CMK (cell line): ENCODE data around the gene TMEM201.
"Not testable (repeated sequence)": the region's sequence is repeated elsewhere in the genome, so short reads cannot be mapped to it uniquely, and the experiment has no call there.

ENCODE experiments used
- DNase-seq: peaks from one replicate; pipeline ENCODE4 v3.0.0-alpha.2; 2010; ENCODE audit warnings: low read depth

The TMEM201 gene, protein sequence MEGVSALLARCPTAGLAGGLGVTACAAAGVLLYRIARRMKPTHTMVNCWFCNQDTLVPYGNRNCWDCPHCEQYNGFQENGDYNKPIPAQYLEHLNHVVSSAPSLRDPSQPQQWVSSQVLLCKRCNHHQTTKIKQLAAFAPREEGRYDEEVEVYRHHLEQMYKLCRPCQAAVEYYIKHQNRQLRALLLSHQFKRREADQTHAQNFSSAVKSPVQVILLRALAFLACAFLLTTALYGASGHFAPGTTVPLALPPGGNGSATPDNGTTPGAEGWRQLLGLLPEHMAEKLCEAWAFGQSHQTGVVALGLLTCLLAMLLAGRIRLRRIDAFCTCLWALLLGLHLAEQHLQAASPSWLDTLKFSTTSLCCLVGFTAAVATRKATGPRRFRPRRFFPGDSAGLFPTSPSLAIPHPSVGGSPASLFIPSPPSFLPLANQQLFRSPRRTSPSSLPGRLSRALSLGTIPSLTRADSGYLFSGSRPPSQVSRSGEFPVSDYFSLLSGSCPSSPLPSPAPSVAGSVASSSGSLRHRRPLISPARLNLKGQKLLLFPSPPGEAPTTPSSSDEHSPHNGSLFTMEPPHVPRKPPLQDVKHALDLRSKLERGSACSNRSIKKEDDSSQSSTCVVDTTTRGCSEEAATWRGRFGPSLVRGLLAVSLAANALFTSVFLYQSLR

DNA sequence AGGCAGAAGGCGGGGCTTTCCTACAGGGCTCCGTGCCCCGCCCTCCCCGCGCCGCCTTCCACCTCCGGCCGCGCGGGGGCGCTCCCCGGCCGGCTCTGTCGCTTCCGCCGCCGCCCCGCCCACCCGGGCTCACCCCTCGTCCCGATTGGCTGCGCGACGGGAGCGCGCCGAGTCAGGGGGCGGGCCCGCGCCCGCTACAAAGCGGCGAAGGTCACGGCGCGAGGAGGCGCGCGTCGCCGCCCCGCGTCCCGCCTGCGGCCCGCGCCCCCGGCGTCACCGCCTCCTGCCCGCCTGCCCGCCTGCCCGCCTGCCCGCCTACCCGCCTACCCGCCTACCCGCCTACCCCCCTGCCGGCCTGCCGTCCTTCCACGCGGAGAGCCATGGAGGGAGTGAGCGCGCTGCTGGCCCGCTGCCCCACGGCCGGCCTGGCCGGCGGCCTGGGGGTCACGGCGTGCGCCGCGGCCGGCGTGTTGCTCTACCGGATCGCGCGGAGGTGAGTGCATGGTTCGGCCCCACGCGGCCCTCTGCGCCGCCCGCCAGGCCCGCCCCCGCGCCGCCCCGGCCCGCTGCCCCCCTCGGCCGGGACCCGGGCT is at the start of gene TMEM201:
TSS of gene TMEM201 (plus strand) at position 361 of the 593 bp plus-strand sequence. CDS start at position 381, 20 bp downstream.
- peak; percentile 87 for DNase-seq

DNA sequence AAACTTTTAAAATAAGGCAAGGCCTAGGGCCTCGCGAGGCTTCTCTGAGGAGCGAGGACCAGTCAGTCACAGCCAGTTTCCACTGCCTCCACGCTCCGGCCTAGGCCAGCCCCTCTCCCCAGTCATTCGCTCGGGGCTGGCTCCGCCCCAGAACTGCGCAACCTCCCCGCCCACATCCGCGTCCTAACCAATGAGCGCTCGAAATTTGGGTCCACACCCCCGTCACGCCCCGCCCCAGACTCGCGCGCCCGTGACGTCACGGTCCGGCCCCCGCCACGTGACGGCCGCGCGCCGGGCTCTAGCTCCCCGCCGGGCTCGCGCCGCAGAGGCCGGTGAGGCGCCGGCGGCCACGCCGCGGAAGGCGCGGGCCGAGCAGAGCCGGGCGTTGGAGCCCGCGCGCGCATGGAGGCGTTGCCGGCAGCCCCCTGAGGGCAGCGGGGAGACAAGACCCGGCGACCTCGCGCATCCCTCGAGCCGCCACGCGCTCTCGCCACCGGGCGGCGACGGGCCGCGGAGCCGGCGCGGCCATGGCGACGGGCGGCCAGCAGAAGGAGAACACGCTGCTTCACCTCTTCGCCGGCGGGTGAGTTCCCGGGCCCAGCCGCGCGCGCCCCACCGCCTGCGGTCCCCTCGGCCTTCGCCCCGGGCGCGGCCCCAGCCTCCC is 49.4 kb upstream of the TMEM201 start, which contains the start of gene SLC25A33:
TSS of gene SLC25A33 (plus strand) at position 301 of the 664 bp plus-strand sequence. CDS start at position 528, 227 bp downstream.
- peak; percentile 96 for DNase-seq

DNA sequence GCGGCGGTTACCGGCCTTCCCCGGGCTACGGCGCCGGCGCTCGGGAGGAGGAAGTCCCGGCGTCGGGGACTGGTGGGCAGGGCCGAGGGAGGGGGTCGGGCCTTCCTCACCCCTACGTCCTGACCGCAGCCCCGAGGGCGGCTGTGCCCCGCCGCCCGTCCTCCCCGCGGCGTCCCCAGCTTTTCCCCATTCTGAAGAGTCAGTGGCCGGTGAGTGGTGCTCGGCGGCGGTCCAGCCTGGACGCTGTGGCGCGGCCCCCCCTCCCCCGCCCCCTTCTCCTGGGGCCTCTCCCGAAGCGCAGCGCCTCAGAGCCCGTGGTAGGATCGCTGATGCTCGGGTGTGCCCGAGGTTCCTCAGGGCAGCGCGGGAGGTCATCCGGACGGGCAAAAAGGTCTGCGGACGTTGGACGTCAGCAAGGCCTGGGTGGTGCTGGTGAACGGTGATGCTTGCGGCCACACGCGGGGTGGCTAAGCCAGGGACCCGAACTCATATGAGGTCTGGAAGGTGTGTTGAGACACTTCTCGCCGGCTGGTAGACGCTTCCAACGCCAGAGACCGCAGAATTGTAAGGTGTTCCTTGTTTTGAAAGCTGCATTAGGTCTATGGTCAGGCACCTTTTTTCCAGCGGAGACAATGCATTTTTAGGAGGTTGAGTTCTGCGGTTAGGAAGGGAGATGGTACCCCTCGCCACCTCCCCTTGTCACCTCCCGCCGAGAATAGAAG is 48.7 kb upstream of the TMEM201 start:
- peak; percentile 70 for DNase-seq

DNA sequence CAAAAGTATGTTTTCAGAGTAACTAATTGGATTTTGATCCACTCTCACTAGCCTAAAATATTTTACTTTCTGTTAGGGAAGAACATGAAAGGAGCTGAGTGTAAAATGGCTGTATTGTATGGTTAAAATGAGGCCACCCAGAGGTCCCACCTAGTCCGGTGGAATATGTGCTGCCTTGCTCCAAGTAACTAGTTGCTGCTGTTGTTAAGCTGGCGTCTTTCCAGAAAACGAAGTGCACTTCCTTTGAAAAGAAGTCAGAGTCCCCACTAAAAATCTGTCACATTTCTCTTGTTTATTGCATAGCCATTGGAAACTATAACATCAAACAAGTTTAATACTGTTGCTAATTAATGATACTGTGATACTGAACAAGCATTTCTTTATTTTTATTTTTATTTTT is 46.3 kb upstream of the TMEM201 start:
- no peak for DNase-seq

DNA sequence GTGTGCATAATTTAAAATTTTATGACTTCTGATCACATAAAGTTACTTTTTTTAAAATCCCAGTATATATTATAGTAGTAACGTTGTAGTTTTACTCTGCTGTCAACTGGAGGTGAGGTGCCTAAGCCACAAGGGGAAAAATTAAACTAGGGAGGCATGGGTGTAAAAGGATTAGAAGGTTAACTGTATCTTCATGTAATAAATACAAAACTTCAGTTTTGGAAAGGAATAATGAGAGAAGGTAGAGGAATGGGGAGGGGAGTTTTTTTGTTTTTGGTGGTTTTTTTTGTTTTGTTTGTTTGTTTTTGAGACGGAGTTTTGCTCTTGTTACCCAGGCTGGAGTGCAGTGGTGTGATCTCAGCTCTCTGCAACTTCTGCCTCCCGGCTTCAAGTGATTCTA is 43.8 kb upstream of the TMEM201 start:
- no peak for DNase-seq

DNA sequence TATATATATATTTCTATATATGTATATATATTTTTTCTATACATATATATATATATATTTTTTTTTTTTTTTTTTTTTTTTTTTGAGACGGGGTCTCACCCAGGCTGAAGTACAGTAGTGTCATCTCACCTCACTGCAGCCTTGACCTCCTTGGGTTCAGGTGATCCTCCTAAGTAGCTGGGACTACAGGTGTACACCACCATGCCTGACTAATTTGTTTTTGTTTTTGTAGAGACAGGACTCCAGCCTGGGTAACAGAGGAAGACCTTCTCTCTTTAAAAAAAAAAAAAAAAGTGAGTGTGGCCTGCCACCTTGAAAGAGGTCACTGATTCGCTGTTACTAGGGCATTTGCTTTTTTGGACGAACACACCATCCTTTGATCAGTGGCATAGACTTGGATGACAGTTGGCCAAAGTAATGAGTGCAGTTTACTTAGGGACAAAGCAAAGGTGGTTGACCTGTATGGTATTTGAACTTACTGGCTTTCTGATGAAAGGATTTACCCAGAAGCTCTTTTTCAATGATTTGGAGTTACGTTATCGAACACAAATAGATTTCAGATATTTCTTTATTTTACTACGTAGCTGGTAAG is 38.7 kb upstream of the TMEM201 start:
- no peak for DNase-seq

DNA sequence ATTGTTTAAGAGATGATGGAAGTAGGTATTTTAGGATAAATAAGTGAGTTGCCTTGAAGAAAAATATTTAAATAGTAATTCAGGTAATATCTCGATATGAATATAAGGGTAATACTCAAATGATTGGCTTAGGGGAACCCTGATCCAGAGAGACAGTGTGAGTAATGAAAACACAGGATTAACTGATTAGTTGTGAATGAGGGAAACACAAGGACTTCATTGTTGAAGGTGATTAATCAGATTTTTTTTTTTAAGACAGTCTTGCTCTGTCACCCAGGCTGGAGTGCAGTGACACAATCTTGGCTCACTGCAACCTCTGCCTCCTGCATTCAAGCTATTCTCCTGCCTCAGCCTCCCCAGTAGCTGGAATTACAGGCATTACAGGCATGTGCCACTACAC is 36.7 kb upstream of the TMEM201 start:
- no peak for DNase-seq

DNA sequence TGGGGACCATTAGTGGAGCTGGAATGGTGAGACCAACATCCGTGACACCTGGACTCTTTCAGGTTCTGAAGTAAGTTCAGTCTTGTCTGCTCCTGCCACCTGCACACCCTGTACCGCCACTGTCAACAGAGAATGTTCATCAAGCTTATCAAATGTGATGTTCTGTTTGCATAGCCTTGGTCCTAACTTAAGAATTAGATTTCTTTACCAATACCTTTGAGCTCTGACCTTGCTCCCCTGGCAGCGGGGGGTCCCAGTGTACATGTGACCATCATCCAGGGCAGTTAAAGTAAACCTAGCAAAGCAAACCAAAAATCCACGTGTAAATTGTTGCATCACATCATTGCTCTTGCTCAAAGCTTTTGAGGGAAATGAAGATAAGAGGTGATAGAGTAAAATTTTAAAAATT is 35.0 kb upstream of the TMEM201 start:
- no peak for DNase-seq

DNA sequence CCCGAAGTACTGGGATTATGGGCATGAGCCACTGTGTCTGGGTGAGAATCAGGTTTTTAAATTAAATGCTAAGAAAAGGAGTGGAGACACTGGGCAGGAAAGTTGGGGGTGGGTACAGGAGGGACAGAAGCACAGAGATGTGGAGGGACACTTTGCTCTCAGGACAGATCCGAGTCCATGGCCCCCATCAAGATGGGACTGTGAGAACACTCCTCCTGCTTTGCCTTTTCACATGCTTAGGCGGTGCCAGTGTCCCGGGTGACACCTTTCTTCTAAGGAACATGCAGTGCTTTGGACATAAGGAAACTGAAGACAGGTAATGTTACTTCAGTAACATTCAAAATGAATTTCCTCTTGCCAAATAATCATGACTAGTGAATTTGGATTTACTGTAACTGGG is 32.8 kb upstream of the TMEM201 start:
- DNase-seq, result no peak

DNA sequence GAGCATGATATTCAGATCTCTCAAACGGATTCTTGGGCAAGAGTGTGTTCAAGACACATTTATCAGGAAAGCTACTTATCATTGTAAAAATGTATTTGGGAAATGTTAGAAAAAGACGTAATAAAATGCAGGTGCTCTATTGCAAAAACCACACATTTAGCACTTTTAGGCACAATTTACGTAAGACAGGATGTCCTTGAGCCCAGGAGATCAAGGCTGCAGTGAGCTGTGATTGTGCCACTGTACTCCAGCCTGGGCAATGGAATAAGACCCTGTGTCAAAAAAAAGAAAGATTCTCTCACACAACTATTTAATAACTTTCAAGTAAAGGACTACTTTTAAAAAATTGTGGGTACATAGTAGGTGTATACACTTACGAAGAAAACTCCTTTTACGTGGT is 31.1 kb upstream of the TMEM201 start:
- DNase-seq, result no peak

DNA sequence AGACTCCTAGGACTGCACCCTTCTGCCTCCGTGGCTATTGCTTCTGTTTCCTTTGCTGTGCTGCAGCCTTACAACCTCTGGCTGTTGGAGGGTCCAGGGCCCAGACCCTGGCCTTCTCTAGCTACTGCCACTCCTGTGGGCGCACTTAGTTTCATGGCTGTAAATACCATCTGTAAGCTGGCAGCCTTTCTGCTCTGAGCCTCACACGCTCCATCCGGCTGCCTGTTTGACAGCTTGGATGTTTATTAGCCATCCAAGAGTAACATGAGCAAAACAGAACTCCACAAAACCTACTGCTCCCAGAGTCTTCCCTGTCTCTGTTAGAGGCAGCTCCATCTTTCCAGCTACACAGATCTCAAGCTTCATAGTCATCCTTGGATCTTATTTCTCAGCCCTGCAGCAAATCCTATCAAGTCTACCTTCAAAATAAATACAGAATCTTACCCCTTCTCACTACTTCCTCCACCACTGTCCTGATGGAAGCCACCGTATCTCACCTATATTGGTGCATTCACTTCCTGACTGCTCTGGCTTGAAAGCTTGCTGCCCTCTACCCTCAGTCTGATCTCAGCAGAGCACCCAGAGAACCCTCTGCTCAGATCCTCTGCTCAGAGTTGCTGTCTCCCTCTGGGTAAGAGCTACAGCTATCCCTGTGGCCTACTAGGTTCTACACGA is 30.3 kb upstream of the TMEM201 start:
- DNase-seq, result no peak

DNA sequence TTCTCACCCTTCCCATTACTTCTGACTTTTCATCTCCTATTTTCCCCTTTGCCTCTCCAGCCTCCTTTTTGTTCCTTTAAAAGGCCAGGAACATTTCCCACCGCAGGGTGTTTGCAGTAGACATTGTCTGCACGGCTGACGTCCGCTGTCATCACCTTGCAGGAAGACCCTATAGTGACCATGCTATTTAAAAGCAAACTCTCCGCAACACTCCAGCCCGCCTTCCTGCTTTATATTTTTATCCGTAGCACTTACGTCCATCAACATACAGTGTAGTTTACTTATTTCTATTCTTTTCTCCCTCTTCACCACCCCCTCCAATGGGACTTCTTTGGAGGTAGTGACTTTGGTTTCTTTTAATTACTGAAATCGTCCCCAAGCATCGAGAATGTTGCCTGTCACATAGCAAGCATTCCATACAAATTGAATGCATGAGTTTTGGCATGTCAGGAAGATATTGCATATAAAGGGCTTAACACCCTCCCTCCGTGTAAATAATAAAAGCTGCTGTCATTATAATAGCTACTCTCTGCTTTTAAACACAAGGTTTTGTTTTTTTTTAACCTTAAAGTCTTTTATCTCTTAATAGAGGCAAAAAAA is 29.7 kb upstream of the TMEM201 start:
- DNase-seq, result no peak

DNA sequence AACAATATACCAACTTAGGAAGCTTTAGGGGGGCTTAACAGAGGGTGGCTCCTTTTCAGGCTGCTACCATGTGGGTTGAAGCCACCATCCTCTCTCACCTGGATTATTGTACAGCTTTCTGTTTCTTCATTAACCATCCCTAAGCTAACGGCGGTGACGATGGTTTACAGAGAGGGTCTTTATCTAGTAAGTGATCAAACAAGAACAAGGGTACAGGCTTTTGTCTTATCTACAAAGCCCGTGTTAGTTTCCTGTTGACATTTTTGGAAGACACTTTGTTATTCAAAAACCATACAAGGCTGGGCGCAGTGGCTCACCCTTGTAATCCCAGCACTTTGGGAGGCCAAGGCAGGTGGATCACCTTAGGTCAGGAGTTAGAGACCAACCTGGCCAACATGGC is 29.0 kb upstream of the TMEM201 start:
- DNase-seq, result no peak

DNA sequence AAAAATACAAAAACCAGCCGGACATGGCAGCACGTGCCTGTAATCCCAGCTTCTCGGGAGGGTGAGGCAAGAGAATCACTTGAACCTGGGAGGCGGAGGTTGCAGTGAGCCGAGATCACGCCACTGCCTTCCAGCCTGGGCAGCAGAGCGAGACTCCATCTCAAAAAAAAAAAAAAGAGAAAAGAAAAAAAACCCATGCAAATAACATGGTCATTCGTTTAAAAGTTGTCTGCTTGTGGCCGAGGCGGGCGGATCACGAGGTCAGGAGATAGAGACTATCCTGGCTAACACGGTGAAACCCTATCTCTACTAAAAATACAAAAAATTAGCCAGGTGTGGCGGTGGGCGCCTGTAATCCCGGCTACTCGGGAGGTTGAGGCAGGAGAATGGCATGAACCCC is 28.6 kb upstream of the TMEM201 start:
- not testable (repeated sequence) for DNase-seq

DNA sequence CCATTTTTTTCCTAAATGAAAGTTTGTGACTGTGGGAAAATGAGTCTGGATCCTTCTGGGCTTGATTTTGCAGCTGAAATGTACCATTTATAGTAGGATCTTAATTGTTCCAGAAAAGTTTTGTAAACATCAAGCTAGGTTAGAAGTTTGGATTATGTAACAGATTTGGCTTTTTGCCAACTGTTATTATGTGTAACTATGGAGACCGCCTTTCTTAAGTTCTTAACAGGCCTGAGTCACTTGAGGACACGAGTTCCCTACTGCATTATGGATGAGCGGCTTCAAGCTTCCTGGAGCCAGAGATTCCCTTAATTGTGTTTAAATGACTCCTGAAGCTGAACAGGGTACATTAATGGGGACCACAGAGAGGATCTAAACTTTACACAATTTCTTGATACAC is 27.3 kb upstream of the TMEM201 start:
- DNase-seq, result no peak

DNA sequence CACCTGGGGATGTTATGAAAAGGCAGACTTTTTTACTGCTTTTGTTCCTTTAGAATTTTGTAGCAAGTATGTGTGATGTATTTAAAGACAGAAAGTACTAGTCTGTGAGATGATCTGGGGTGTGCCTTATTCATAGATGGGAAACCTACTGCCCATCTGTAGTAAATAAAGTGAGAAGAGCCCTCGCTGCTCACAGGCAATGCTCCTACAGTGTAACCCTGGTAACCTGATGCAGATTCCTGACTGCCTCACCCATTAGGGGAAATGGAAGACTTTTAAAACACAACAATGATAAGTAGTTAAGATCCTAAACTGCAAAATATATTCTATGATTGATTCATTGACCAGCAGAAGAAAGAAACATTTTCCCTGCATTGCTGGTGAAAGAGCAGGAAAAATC is 19.4 kb upstream of the TMEM201 start:
- no peak for DNase-seq

DNA sequence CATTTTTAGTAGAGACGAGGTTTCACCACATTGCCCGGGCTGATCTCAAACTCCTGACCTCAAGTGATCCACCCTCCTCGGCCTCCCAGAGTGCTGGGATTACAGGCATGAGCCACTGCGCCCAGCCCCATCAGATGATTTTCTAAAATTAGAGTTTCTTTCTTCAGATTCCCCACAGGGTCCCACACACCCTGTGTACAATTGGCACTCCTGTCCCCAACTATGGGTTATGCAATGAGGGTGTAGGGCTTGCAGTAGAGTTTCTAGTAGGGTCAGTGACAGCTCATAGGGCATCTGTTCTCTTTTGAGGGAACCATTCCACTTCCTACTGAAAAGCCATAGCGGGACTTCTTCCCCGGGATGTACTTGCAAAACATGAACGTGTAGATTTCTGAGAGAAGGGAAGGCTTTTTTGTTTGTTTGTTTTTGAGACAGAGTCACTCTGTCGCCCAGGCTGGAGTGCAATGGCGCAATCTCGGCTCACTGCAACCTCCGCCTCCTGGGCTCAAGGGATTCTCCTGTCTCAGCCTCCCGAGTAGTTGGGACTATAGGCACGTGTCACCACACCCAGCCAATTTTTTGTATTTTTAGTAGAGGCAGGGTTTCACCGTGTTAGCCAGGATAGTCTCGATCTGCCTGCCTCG is 17.7 kb upstream of the TMEM201 start:
- not testable (repeated sequence) for DNase-seq

DNA sequence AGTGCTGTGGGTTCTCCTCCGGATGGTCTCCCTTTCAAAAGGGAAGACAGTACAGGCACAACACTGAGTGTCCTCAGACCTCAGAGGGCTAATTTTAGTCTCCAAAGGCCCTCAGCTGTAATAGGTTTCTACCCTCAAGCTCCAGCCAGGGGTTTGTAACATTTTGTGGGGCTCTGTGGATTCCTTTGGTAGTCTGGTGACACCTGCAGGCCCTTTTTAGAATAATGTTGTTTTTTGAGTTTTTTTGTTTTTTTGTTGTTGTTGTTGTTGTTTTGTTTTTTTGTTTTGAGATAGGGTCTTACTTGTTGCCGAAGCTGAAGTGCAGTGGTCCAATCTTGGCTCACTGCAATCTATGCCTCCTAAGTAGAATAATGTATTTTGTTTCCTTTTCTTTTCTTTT is 15.0 kb upstream of the TMEM201 start:
- DNase-seq, result no peak

DNA sequence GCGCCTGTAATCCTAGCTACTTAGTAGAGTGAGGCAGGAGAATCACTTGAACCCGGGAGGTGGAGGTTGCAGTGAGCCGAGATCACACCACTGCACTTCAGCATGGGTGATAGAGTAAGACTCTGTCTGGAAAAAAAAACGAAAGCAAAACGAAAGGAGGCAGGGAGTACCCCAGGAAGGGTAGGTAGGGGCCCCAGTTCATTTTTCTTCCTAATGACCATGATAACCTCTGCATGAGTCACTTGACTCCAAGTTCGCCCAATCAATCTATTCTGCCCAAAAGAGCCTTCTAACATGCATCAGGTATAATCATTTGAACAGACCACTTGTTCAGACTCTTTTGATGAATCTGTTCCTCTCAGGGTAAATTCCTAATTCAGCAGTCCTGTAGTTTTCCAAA is 13.2 kb upstream of the TMEM201 start:
- DNase-seq, result no peak

DNA sequence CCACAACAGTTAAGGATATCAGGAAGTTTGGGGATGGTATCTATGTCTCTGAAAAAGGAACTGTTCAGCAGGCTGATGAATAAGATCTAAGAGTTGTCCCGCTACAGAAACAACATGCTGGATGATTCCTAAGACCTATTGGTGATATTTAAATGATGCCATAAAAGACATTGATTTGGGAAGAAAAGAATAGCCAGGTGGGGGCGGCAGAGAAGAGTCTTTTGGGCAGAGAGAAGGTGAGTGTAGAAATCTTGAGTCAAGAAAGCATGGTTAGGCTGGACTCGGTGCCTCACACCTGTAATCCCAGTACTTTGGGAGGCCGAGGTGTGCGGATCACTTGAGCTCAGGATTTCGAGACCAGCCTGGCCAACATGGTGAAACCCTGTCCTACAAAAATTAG is 11.8 kb upstream of the TMEM201 start:
- no peak for DNase-seq
